ENCODE data around the gene NCR3LG1. TPM values are rescaled to one million over a fixed set of nuclear protein-coding genes. Genes with fewer than 3 reads are reported as not detected.
A peak's percentile ranks its signal among the peaks of the same experiment; 100 is the strongest.

The NCR3LG1 gene
- total RNA-seq, 1 experiment from 2014 or later: 1.3 TPM

DNA sequence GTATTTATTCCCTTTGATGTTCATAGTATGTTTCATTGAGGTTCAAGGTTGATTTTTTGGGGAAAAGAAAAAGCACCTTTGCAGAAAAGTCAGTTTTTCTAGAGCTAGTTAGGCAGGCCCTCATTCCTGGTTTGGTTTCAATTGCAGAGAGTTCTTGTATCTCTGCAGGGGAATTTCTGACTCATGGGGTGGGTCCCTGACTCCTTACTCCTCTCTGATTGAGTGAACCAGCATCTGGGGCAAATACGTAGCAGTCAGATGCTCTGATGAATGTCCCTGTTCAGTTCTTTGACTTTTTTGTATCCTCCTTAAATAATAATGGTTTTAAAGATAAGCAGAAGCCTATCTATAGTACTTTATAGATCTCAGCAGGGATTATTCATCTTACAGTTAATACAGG, 7.7 kb upstream of the NCR3LG1 start:
- TF ChIP-seq, protein P1, sequence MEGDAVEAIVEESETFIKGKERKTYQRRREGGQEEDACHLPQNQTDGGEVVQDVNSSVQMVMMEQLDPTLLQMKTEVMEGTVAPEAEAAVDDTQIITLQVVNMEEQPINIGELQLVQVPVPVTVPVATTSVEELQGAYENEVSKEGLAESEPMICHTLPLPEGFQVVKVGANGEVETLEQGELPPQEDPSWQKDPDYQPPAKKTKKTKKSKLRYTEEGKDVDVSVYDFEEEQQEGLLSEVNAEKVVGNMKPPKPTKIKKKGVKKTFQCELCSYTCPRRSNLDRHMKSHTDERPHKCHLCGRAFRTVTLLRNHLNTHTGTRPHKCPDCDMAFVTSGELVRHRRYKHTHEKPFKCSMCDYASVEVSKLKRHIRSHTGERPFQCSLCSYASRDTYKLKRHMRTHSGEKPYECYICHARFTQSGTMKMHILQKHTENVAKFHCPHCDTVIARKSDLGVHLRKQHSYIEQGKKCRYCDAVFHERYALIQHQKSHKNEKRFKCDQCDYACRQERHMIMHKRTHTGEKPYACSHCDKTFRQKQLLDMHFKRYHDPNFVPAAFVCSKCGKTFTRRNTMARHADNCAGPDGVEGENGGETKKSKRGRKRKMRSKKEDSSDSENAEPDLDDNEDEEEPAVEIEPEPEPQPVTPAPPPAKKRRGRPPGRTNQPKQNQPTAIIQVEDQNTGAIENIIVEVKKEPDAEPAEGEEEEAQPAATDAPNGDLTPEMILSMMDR (conservative IDR thresholded peaks at IDR 0.05; ENCODE audit: low read depth, low read length): no peak
- no peak for TF ChIP-seq EZH2phosphoT487 (IDR thresholded peaks at IDR 0.05; ENCODE audit: borderline replicate concordance, low read length)
- TF ChIP-seq EZH2 (IDR thresholded peaks at IDR 0.05; ENCODE audit: low read length, unreplicated experiment): no peak
- Histone ChIP-seq H3K9me2 (replicated peaks; ENCODE audit: low read length) (no peaks in the 10 kb centered on the region), H3K27me3 (ENCODE audit: low read length) (no peaks in the 10 kb centered on the region), H3F3A (ENCODE audit: low read length, unreplicated experiment) (no peaks in the 10 kb centered on the region), H3K79me2 (ENCODE audit: low read length) (no peaks in the 10 kb centered on the region), H3K9ac (ENCODE audit: low read length) (no peak overlapping the region), H2AFZ (ENCODE audit: low read length) (no peak overlapping the region), H3K9me3 (ENCODE audit: low read length) (no peaks in the 10 kb centered on the region), H4K20me1 (ENCODE audit: low read length) (no peaks in the 10 kb centered on the region), H3K27ac (ENCODE audit: low read length) (no peak overlapping the region), H3K4me3 (ENCODE audit: low read length) (no peak overlapping the region), H3K4me2 (ENCODE audit: low read length) (no peak overlapping the region), H3K4me1 (ENCODE audit: insufficient read depth, low read length) (peaks cover 7% of the 10 kb centered on the region), H3K36me3 (ENCODE audit: low read depth, low read length) (no peaks in the 10 kb centered on the region)
- POLR2A ChIA-PET (ENCODE audit: unreplicated experiment): no interaction called here
- DNase-seq: peak; percentile 57
- CTCF ChIA-PET: no interaction called here
- intact Hi-C loops (cut with micrococcal nuclease): no loop called here
- BruUV-seq (replicated peaks): no TSS peak
- ATAC-seq: peak; percentile 72

DNA sequence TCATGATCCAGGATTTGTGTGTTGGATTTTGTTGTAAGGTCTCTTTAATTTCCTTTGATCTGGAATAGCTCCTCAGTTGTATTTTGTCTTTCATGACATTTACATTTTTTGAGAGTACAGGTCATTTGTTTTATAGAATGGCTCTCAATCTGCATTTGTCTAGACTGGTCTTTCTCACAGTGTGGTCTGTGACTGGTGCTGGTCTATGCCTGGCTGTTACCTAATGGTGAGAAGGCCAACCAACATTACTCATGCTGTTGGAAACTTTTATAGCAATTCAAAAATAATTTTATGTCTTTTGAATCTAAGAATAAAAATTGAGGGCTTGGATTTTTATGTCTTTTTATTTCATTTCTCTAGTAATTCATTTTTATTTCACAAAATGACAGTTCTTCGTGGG, 3.9 kb upstream of the NCR3LG1 start:
- DNase-seq (no peak), ATAC-seq (no peak)
- Histone ChIP-seq H3K4me2 (ENCODE audit: low read length) (no peak overlapping the region), H3K9ac (ENCODE audit: low read length) (no peak overlapping the region), H3K79me2 (ENCODE audit: low read length) (no peaks in the 10 kb centered on the region), H3K9me3 (ENCODE audit: low read length) (no peaks in the 10 kb centered on the region), H4K20me1 (ENCODE audit: low read length) (no peaks in the 10 kb centered on the region), H3K9me2 (replicated peaks; ENCODE audit: low read length) (no peaks in the 10 kb centered on the region), H3K4me1 (ENCODE audit: insufficient read depth, low read length) (peaks cover 7% of the 10 kb centered on the region), H2AFZ (ENCODE audit: low read length) (no peak overlapping the region), H3K4me3 (ENCODE audit: low read length) (no peak overlapping the region), H3K27me3 (ENCODE audit: low read length) (no peaks in the 10 kb centered on the region), H3K27ac (ENCODE audit: low read length) (no peak overlapping the region), H3F3A (ENCODE audit: low read length, unreplicated experiment) (no peaks in the 10 kb centered on the region), H3K36me3 (ENCODE audit: low read depth, low read length) (no peaks in the 10 kb centered on the region)
- no TSS peak for BruUV-seq (replicated peaks)
- no peak for TF ChIP-seq EZH2phosphoT487 (IDR thresholded peaks at IDR 0.05; ENCODE audit: borderline replicate concordance, low read length)
- TF ChIP-seq EZH2 (IDR thresholded peaks at IDR 0.05; ENCODE audit: low read length, unreplicated experiment): no peak
- TF ChIP-seq, protein P1 (conservative IDR thresholded peaks at IDR 0.05; ENCODE audit: low read depth, low read length): no peak
- ChIA-PET POLR2A (ENCODE audit: unreplicated experiment) (no interaction called here), CTCF (interaction anchor here (0.6 kb wide), 1 partner anchor 90 kb away, joined by 11 read pairs; no protein-coding TSS in a partner anchor)
- intact Hi-C loops (cut with micrococcal nuclease): no loop called here

- ATAC-seq (no peak), DNase-seq (no peak)
- ChIA-PET POLR2A (ENCODE audit: unreplicated experiment) (no interaction called here), CTCF (no interaction called here)
- H3K27me3 ChIP-seq (ENCODE audit: low read length): no peaks in the 10 kb centered on the region
- H3K4me3 ChIP-seq (ENCODE audit: low read length): no peak overlapping the region
- no TSS peak for BruUV-seq (replicated peaks)
- no peak overlapping the region for H3K9ac ChIP-seq (ENCODE audit: low read length)
- H3K36me3 ChIP-seq (ENCODE audit: low read depth, low read length): no peaks in the 10 kb centered on the region
- H3K4me1 ChIP-seq (ENCODE audit: insufficient read depth, low read length): peaks cover 5% of the 10 kb centered on the region; the same call in 1 of the 2 replicates
- H3K9me3 ChIP-seq (ENCODE audit: low read length): no peaks in the 10 kb centered on the region
- no peaks in the 10 kb centered on the region for H3F3A ChIP-seq (ENCODE audit: low read length, unreplicated experiment)
- no peaks in the 10 kb centered on the region for H3K79me2 ChIP-seq (ENCODE audit: low read length)
- no peak overlapping the region for H3K27ac ChIP-seq (ENCODE audit: low read length)
- intact Hi-C loops (cut with micrococcal nuclease): loop anchor here (5.0 kb wide), 1 partner anchor 273 kb away; the partner anchor contains the start of gene RPS13
- H3K9me2 ChIP-seq (replicated peaks; ENCODE audit: low read length): no peaks in the 10 kb centered on the region
- H4K20me1 ChIP-seq (ENCODE audit: low read length): no peaks in the 10 kb centered on the region
- TF ChIP-seq EZH2phosphoT487 (IDR thresholded peaks at IDR 0.05; ENCODE audit: borderline replicate concordance, low read length) (no peak), EZH2 (IDR thresholded peaks at IDR 0.05; ENCODE audit: low read length, unreplicated experiment) (no peak)
- TF ChIP-seq, protein P1 (conservative IDR thresholded peaks at IDR 0.05; ENCODE audit: low read depth, low read length): no peak
- no peak overlapping the region for H3K4me2 ChIP-seq (ENCODE audit: low read length)
- H2AFZ ChIP-seq (ENCODE audit: low read length): no peak overlapping the region
These were observed 987 bp upstream of the NCR3LG1 start for GRCh38 chr11:17350455-17351171.

Data from PC-3 (cell line).